SH-SY5Y (cell line): ENCODE measurements around the gene DNAJC7.

Experiments
- GATA2 ChIP-seq: IDR thresholded peaks from 2 replicates; pipeline ENCODE4 v1.6.1; 2011; ENCODE audit warnings: mild to moderate bottlenecking, low read depth, low read length
- GATA3 ChIP-seq: IDR thresholded peaks from 2 replicates; pipeline ENCODE4 v1.6.1; 2011; ENCODE audit warnings: low read depth, mild to moderate bottlenecking, low read length, moderate library complexity

DNA sequence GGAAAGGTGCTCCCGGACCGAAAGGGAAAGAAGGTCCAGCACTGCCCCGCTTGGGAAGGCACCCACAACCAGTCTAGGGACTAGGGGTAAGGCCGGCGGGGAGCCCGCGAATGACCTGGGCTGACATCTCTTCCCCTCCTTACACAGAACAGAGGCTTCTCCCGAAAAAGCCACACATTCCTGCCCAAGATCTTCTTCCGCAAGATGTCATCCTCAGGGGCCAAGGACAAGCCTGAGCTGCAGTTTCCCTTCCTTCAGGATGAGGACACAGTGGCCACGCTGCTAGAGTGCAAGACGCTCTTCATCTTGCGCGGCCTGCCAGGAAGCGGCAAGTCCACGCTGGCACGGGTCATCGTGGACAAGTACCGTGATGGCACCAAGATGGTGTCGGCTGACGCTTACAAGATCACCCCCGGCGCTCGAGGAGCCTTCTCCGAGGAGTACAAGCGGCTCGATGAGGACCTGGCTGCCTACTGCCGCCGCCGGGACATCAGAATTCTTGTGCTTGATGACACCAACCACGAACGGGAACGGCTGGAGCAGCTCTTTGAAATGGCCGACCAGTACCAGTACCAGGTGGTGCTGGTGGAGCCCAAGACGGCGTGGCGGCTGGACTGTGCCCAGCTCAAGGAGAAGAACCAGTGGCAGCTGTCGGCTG lies 49.2 kb downstream of the DNAJC7 start:
- TF ChIP-seq GATA2 (no peak), GATA3 (no peak)
